OCI-LY7 (cell line): ENCODE results near the gene RAB15.

Experiments
- CTCF ChIP-seq: fragments of 200-600 bp; sonication (generic); conservative IDR thresholded peaks from 2 replicates; pipeline ENCODE4 v1.5.1; 2014; ENCODE audit warnings: mild to moderate bottlenecking, antibody characterized with exemption, low read length, moderate library complexity, mixed read lengths
- EZH2phosphoT487 ChIP-seq: fragments of 200-600 bp; sonication (generic); IDR thresholded peaks from 2 replicates; pipeline ENCODE4 v1.6.1; 2018; ENCODE audit warnings: low read depth, borderline replicate concordance, mild to moderate bottlenecking, mixed run types, antibody characterized with exemption, low read length, moderate library complexity, mixed read lengths

- TF ChIP-seq CTCF, result no peak
- TF ChIP-seq EZH2phosphoT487, result no peak
Measured at GRCh38 chr14:64899958-64900357, 72.2 kb downstream of the RAB15 start.
